Mononuclear cell (primary cell): Measurements from ENCODE around the gene EDIL3. TPM values are rescaled to one million over a fixed set of nuclear protein-coding genes. Genes with fewer than 3 reads are reported as not detected.

Experiments used
- H3K27me3 ChIP-seq: 2 replicates; pipeline ENCODE4 v1.6.0; 2011; ENCODE audit warnings: low read length, control low read depth; ENCODE audit not compliant: insufficient read depth
- H3K4me1 ChIP-seq: 2 replicates; pipeline ENCODE4 v1.5.1; 2011; ENCODE audit warnings: mild to moderate bottlenecking, low read length, control low read depth; ENCODE audit not compliant: insufficient read depth
- H3K4me3 ChIP-seq: 2 replicates; pipeline ENCODE4 v1.5.1; 2011; ENCODE audit warnings: mild to moderate bottlenecking, low read length, moderate library complexity
- H3K9me3 ChIP-seq: 2 replicates; pipeline ENCODE4 v1.5.1; 2011; ENCODE audit warnings: low read depth, mild to moderate bottlenecking, control low read depth, low read length
- total RNA-seq: library from RNA; depleted of rRNA; stranded (reverse); fragments of >200 nt; gene quantifications from one replicate; pipeline ENCODE4 v1.2.3, GENCODE V29; 2012

Gene EDIL3
- total RNA-seq, 1 donor: 0.10 TPM

- Histone ChIP-seq H3K9me3 (no peaks in the 10 kb centered on the region), H3K4me1 (no peaks in the 10 kb centered on the region), H3K27me3 (no peaks in the 10 kb centered on the region)
These were observed 369.7 kb downstream of the EDIL3 start for GRCh38 chr5:84014966-84015365.

DNA sequence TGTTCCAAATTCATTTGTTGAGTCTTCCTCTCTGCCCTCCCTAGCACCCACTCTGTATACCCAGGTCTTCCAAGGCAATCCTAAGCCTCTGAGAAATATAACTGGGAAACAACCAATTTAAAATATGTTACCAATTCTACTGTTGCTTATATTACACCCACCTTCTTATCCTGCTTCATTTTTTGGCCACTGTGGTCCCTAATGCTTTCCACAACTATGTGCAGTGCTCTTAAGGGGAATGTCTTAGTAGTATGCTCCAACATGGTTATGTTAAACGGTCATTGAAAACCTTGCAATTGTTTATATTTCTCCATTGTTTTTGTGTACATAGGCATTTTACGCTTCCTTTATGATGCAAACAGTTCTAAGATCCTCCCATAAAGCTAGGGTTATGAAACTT is 390.9 kb downstream of the EDIL3 start:
- Histone ChIP-seq H3K27me3 (no peaks in the 10 kb centered on the region), H3K4me3 (no peak overlapping the region), H3K9me3 (no peaks in the 10 kb centered on the region), H3K4me1 (no peaks in the 10 kb centered on the region)

More at GRCh38 chr5:84014966-84015365, 369.7 kb downstream of the EDIL3 start:
- no peak overlapping the region for H3K4me3 ChIP-seq

GRCh38 chr5:83991566-83992224 is 393.0 kb downstream of the EDIL3 start:
- H3K27me3 ChIP-seq: no peaks in the 10 kb centered on the region
- no peaks in the 10 kb centered on the region for H3K4me1 ChIP-seq
- H3K9me3 ChIP-seq: no peaks in the 10 kb centered on the region
- H3K4me3 ChIP-seq: no peak overlapping the region

GRCh38 chr5:83988293-83988685 is 396.4 kb downstream of the EDIL3 start:
- Histone ChIP-seq H3K4me3 (no peak overlapping the region), H3K4me1 (no peaks in the 10 kb centered on the region), H3K9me3 (no peaks in the 10 kb centered on the region), H3K27me3 (no peaks in the 10 kb centered on the region)

DNA sequence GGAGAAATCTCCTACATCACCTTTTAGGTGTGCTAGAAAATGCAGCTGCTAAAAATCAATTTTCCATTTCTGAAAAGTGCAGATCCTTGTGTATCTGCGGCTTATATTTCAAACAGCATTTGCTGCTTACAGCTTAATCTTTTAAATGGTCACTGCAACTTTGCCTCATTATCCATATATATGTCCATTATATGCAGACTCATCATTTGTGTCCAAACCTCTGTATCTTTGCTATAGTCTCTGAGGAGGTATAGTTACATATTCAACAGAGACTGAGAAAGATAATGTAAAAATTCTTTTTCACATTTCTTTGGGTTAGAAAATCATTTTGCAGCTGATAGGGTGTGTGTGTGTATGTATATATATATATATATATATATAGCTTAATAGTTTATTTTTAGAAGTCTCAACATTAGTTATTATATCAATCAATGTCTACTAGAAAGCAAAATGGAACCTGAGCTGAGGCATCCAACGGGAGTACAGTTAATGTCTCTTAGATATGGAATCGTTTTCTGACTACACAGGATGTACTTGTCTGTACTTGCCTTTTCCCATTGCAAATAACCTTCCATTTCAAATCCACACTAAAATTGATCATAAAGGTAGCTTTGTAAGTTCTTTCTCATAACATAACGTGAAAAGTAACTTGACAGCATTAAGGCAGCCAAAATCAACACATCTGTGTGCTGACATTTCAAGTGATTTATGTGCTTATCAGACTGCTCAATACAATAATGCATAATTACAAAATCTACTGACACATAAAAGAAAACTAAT is 397.0 kb downstream of the EDIL3 start:
- Histone ChIP-seq H3K4me3 (no peak overlapping the region), H3K4me1 (no peaks in the 10 kb centered on the region), H3K27me3 (no peaks in the 10 kb centered on the region), H3K9me3 (no peaks in the 10 kb centered on the region)

- no peak overlapping the region for H3K4me3 ChIP-seq
These were observed 400.8 kb downstream of the EDIL3 start for GRCh38 chr5:83983852-83984251.

DNA sequence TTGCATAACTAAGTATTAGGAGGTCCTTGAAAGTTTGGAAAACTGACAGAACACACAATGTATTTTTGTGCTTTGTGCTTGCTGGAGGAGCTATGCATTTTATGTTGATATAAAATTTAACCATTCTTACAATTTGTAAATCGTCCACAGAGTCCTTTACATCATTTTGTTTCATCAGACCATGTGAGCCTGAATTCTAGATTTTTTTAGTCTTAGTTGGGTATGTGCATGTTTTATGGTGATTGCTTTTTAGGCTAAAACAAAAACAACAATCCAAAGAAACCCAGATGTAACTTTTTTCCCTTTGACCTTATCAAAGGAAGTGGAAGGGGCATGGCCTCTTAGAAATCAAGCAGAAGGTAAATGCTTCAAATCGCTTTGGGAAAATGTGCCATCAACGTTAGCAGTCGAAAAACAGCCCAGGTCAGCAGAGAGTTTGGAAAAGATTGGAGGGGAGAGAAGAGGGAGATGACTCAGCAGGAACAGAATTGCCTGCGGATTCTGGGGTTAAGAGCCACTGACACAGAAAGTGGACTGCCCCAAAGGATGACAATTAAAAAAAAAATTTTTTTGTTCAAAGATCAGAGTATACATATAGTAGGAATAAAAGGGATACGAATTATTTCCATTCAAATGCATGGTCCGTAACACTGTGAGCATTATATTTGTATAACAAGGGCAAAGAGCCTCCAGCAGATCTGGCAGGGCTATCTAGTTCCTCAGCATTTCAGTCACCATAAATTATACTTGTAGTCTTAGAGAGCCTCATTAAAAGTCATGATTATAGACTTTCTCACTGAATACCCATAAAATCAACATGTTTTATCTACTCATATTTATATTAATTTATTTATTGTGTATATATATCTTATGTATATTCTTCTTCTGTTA is 410.5 kb downstream of the EDIL3 start:
- H3K9me3 ChIP-seq: no peaks in the 10 kb centered on the region
- no peak overlapping the region for H3K4me3 ChIP-seq
- H3K27me3 ChIP-seq: no peaks in the 10 kb centered on the region
- no peaks in the 10 kb centered on the region for H3K4me1 ChIP-seq

More at GRCh38 chr5:83983852-83984251, 400.8 kb downstream of the EDIL3 start:
- H3K27me3 ChIP-seq: no peaks in the 10 kb centered on the region
- H3K4me1 ChIP-seq: no peaks in the 10 kb centered on the region
- H3K9me3 ChIP-seq: no peaks in the 10 kb centered on the region

GRCh38 chr5:83972909-83973308 is 411.8 kb downstream of the EDIL3 start:
- no peaks in the 10 kb centered on the region for H3K4me1 ChIP-seq
- H3K9me3 ChIP-seq: no peaks in the 10 kb centered on the region
- no peak overlapping the region for H3K4me3 ChIP-seq
- no peaks in the 10 kb centered on the region for H3K27me3 ChIP-seq

GRCh38 chr5:83972236-83972635 is 412.4 kb downstream of the EDIL3 start:
- Histone ChIP-seq H3K4me3 (no peak overlapping the region), H3K9me3 (no peaks in the 10 kb centered on the region), H3K4me1 (no peaks in the 10 kb centered on the region), H3K27me3 (no peaks in the 10 kb centered on the region)

- H3K27me3 ChIP-seq: no peaks in the 10 kb centered on the region
- H3K4me3 ChIP-seq: no peak overlapping the region
- H3K4me1 ChIP-seq: no peaks in the 10 kb centered on the region
- H3K9me3 ChIP-seq: no peaks in the 10 kb centered on the region
These were observed 417.3 kb downstream of the EDIL3 start for GRCh38 chr5:83967417-83967816.

GRCh38 chr5:83965441-83965840 is 419.2 kb downstream of the EDIL3 start:
- Histone ChIP-seq H3K27me3 (no peaks in the 10 kb centered on the region), H3K4me3 (no peak overlapping the region), H3K4me1 (no peaks in the 10 kb centered on the region), H3K9me3 (no peaks in the 10 kb centered on the region)

GRCh38 chr5:83964271-83964670 is 420.4 kb downstream of the EDIL3 start:
- Histone ChIP-seq H3K4me1 (no peaks in the 10 kb centered on the region), H3K27me3 (no peaks in the 10 kb centered on the region), H3K4me3 (no peak overlapping the region), H3K9me3 (no peaks in the 10 kb centered on the region)

DNA sequence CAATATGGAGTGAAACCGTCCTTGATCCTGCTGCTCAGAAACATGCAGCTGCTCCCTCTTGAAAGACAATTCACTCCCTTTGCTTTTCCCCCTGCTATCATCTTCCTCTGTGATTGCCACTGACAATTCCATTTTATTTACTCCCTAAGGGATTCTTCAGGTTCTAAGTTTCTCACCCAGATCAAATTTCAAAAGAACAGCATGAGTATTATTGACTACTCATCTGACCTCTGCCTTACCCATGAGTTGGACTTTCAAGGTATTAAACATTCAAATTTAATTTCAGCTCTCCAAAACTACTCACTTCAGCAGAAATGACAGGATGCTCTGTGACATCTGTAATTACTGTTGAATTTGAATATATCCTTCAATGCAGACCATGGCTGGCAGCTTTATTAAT is 427.5 kb downstream of the EDIL3 start:
- Histone ChIP-seq H3K9me3 (no peaks in the 10 kb centered on the region), H3K27me3 (no peaks in the 10 kb centered on the region), H3K4me3 (no peak overlapping the region)

GRCh38 chr5:83956386-83956785 is 428.3 kb downstream of the EDIL3 start:
- no peaks in the 10 kb centered on the region for H3K4me1 ChIP-seq
- no peak overlapping the region for H3K4me3 ChIP-seq
- H3K27me3 ChIP-seq: no peaks in the 10 kb centered on the region
- H3K9me3 ChIP-seq: no peaks in the 10 kb centered on the region

More for the DNA sequence above, 427.5 kb downstream of the EDIL3 start:
- H3K4me1 ChIP-seq: no peaks in the 10 kb centered on the region

- no peaks in the 10 kb centered on the region for H3K9me3 ChIP-seq
- H3K4me1 ChIP-seq: no peaks in the 10 kb centered on the region
- no peak overlapping the region for H3K4me3 ChIP-seq
- no peaks in the 10 kb centered on the region for H3K27me3 ChIP-seq
These were observed 428.8 kb downstream of the EDIL3 start for GRCh38 chr5:83955916-83956315.
